ENCODE results near the gene SENP7.

DNA sequence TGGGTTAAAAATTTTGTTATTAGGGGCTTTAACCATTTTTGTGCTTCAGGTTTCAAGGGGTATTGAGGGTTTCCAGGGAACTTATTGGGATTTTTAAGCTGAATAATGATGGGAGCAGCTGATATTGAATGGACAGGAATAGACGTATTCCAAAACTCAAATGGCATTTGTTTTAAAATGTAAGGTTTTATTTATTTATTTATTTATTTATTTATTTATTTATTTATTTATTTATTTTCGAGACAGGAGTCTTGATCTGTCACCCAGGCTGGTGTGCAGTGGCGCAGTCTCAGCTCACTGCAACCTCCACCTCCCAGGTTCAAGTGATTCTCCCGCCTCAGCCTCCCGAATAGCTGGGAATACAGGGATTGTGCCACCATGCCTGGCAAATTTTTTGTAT is 22.2 kb upstream of the SENP7 start:
- no peak for TF ChIP-seq CTCF (IDR thresholded peaks at IDR 0.05)
- TF ChIP-seq POLR2A (IDR thresholded peaks at IDR 0.05) = no peak
- no peak for TF ChIP-seq POLR2AphosphoS5 (IDR thresholded peaks at IDR 0.05)

Data from breast epithelium (tissue), 3 donors.